Endothelial cell (in vitro differentiated cells): ENCODE results near the gene LGR6. TPM values are rescaled to one million over a fixed set of nuclear protein-coding genes. Genes with fewer than 3 reads are reported as not detected.

Experiments
- DNase-seq: peaks from one replicate; pipeline ENCODE4 v3.0.0; 2021; ENCODE audit warnings: low spot score
- H3K27ac Mint-ChIP-seq: one replicate; pipeline ENCODE4 v1.8.0; 2021; ENCODE audit warnings: mixed read lengths, inconsistent platforms; ENCODE audit not compliant: unreplicated experiment
- H3K27me3 Mint-ChIP-seq: one replicate; pipeline ENCODE4 v1.8.0; 2021; ENCODE audit warnings: mild to moderate bottlenecking, moderate library complexity, mixed read lengths, inconsistent platforms; ENCODE audit not compliant: unreplicated experiment
- H3K36me3 Mint-ChIP-seq: one replicate; pipeline ENCODE4 v1.8.0; 2021; ENCODE audit warnings: mild to moderate bottlenecking, low read depth, mixed read lengths, inconsistent platforms; ENCODE audit not compliant: unreplicated experiment
- H3K4me1 Mint-ChIP-seq: one replicate; pipeline ENCODE4 v1.8.0; 2021; ENCODE audit warnings: mild to moderate bottlenecking, mixed read lengths, inconsistent platforms; ENCODE audit not compliant: unreplicated experiment
- H3K4me3 Mint-ChIP-seq: one replicate; pipeline ENCODE4 v1.8.0; 2021; ENCODE audit warnings: mild to moderate bottlenecking, mixed read lengths, inconsistent platforms; ENCODE audit not compliant: unreplicated experiment
- H3K9me3 Mint-ChIP-seq: one replicate; pipeline ENCODE4 v1.8.0; 2021; ENCODE audit warnings: mixed read lengths, inconsistent platforms; ENCODE audit not compliant: unreplicated experiment
- CTCF ChIP-seq: fragments of 200-600 bp; sonication (generic); IDR thresholded peaks from one replicate; pipeline ENCODE4 v1.5.0; 2021; ENCODE audit warnings: antibody characterized with exemption; ENCODE audit not compliant: unreplicated experiment
- total RNA-seq: library from RNA; stranded (reverse); fragmentation: NEBNext Ultra II Directional; extraction: Animal tissue kit (Norgen Biotek cat#: 25700); gene quantifications from one replicate; pipeline ENCODE4 v1.2.1, GENCODE V29; 2021; ENCODE audit not compliant: unreplicated experiment

Gene LGR6
- total RNA-seq, 1 donor from 2014 or later = 0.23 TPM

- Mint-ChIP-seq H3K4me3 (no peak overlapping the region), H3K4me1 (peaks cover 11% of the 10 kb centered on the region), H3K36me3 (no peaks in the 10 kb centered on the region), H3K27me3 (peaks cover 6% of the 10 kb centered on the region), H3K27ac (no peak overlapping the region), H3K9me3 (no peaks in the 10 kb centered on the region)
- no peak for TF ChIP-seq CTCF
- DNase-seq = no peak
These were observed 88.4 kb downstream of the LGR6 start for GRCh38 chr1:202282025-202282371.

GRCh38 chr1:202282596-202283283, 89.1 kb downstream of the LGR6 start:
- Mint-ChIP-seq H3K27me3 (peaks cover 6% of the 10 kb centered on the region), H3K4me1 (peaks cover 11% of the 10 kb centered on the region), H3K27ac (no peak overlapping the region), H3K9me3 (no peaks in the 10 kb centered on the region), H3K4me3 (no peak overlapping the region), H3K36me3 (no peaks in the 10 kb centered on the region)
- DNase-seq = no peak
- TF ChIP-seq CTCF = no peak

- H3K4me3 Mint-ChIP-seq = no peak overlapping the region
- DNase-seq = no peak
- no peak for TF ChIP-seq CTCF
- H3K27me3 Mint-ChIP-seq = peaks cover 8% of the 10 kb centered on the region
- no peaks in the 10 kb centered on the region for H3K9me3 Mint-ChIP-seq
- no peaks in the 10 kb centered on the region for H3K36me3 Mint-ChIP-seq
- H3K27ac Mint-ChIP-seq = no peak overlapping the region
- peaks cover 11% of the 10 kb centered on the region for H3K4me1 Mint-ChIP-seq
These were observed 89.8 kb downstream of the LGR6 start for GRCh38 chr1:202283379-202283844.

GRCh38 chr1:202283991-202284390, 90.4 kb downstream of the LGR6 start:
- no peak for TF ChIP-seq CTCF
- Mint-ChIP-seq H3K27ac (no peak overlapping the region), H3K36me3 (no peaks in the 10 kb centered on the region), H3K27me3 (peaks cover 8% of the 10 kb centered on the region), H3K9me3 (no peaks in the 10 kb centered on the region), H3K4me1 (peaks cover 11% of the 10 kb centered on the region), H3K4me3 (no peak overlapping the region)
- DNase-seq = no peak

GRCh38 chr1:202285908-202286307, 92.3 kb downstream of the LGR6 start:
- Mint-ChIP-seq H3K27me3 (peaks cover 8% of the 10 kb centered on the region), H3K4me1 (peaks cover 10% of the 10 kb centered on the region), H3K27ac (no peak overlapping the region), H3K9me3 (no peaks in the 10 kb centered on the region), H3K4me3 (no peak overlapping the region), H3K36me3 (no peaks in the 10 kb centered on the region)
- no peak for TF ChIP-seq CTCF
- no peak for DNase-seq
